ENCODE measurements around the gene FGF14.

DNA sequence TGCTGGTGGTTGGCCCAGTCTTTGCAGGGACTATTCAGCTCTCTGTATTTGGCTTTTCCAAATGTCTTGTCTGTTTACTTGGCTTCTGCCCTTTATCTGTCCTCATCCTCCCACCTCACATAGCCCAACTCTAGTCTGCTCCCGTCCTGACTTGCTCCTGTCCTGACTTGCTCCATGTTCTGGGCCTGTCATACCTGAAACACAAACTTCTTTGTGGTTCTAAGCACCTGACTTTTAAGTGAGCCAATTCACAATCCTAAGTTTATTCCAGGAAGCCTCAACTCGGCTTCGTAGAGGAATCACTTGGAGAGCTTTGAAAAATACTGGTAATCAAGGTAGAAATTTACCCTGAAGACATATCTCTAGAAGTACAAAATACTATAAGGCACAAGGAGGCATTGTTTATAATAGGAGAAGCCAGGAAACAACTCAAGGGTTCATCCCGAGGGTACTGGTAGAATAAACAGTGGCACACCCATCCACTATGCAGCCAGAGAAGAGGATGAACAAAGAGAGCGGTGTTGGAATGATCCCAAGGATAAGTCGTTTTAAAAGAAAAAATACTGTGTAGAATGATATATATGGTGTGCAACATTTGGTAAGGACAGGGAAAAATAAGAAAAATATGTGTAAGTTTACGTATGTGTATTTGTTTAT is 284.5 kb downstream of the FGF14 start:
- TF ChIP-seq, protein P1, sequence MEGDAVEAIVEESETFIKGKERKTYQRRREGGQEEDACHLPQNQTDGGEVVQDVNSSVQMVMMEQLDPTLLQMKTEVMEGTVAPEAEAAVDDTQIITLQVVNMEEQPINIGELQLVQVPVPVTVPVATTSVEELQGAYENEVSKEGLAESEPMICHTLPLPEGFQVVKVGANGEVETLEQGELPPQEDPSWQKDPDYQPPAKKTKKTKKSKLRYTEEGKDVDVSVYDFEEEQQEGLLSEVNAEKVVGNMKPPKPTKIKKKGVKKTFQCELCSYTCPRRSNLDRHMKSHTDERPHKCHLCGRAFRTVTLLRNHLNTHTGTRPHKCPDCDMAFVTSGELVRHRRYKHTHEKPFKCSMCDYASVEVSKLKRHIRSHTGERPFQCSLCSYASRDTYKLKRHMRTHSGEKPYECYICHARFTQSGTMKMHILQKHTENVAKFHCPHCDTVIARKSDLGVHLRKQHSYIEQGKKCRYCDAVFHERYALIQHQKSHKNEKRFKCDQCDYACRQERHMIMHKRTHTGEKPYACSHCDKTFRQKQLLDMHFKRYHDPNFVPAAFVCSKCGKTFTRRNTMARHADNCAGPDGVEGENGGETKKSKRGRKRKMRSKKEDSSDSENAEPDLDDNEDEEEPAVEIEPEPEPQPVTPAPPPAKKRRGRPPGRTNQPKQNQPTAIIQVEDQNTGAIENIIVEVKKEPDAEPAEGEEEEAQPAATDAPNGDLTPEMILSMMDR (IDR thresholded peaks at IDR 0.05) = no peak
- TF ChIP-seq POLR2A (IDR thresholded peaks at IDR 0.05) = no peak

All from Peyer's patch (tissue), 4 donors.